ENCODE data around the gene LRRIQ4.
A peak's percentile ranks its signal among the peaks of the same experiment; 100 is the strongest.

The LRRIQ4 gene

GRCh38 chr3:169861871-169862270 lies 49.2 kb downstream of the LRRIQ4 start:
- Histone ChIP-seq H4K20me1 (ENCODE audit: insufficient read depth, low read length, poor library complexity, severe bottlenecking) (no peaks in the 10 kb centered on the region), H3K4me3 (ENCODE audit: low read length, poor library complexity, severe bottlenecking) (no peak overlapping the region), H3K27me3 (ENCODE audit: insufficient read depth, low read length, poor library complexity, severe bottlenecking) (peaks cover 46% of the 10 kb centered on the region), H3K4me1 (ENCODE audit: insufficient read depth, low read length, poor library complexity, severe bottlenecking) (peaks cover 3% of the 10 kb centered on the region), H3K36me3 (ENCODE audit: insufficient read depth, low read length) (no peaks in the 10 kb centered on the region), H3K9me2 (replicated peaks; ENCODE audit: low read depth, low read length) (no peaks in the 10 kb centered on the region), H3K79me2 (ENCODE audit: insufficient read depth, low read length) (no peaks in the 10 kb centered on the region), H2AFZ (ENCODE audit: low read length) (no peak overlapping the region), H3K9ac (ENCODE audit: low read depth, low read length, poor library complexity, severe bottlenecking) (no peak overlapping the region), H3K4me2 (ENCODE audit: low read depth, low read length, poor library complexity, severe bottlenecking) (no peak overlapping the region), H3K9me3 (ENCODE audit: insufficient read depth, low read depth, low read length) (no peaks in the 10 kb centered on the region), H3F3A (ENCODE audit: low read depth) (no peaks in the 10 kb centered on the region)
- TF ChIP-seq CTCF (conservative IDR thresholded peaks at IDR 0.05; ENCODE audit: low read length) (no peak), EZH2phosphoT487 (IDR thresholded peaks at IDR 0.05; ENCODE audit: borderline replicate concordance) (no peak)

- Histone ChIP-seq H3K4me2 (ENCODE audit: low read depth, low read length, poor library complexity, severe bottlenecking) (peak overlapping the region; percentile 6), H2AFZ (ENCODE audit: low read length) (no peak overlapping the region), H3K4me3 (ENCODE audit: low read length, poor library complexity, severe bottlenecking) (no peak overlapping the region), H4K20me1 (ENCODE audit: insufficient read depth, low read length, poor library complexity, severe bottlenecking) (no peaks in the 10 kb centered on the region), H3K9me3 (ENCODE audit: insufficient read depth, low read depth, low read length) (no peaks in the 10 kb centered on the region), H3K27me3 (ENCODE audit: insufficient read depth, low read length, poor library complexity, severe bottlenecking) (peaks cover 39% of the 10 kb centered on the region), H3K9ac (ENCODE audit: low read depth, low read length, poor library complexity, severe bottlenecking) (no peak overlapping the region), H3K9me2 (replicated peaks; ENCODE audit: low read depth, low read length) (no peaks in the 10 kb centered on the region), H3F3A (ENCODE audit: low read depth) (no peaks in the 10 kb centered on the region), H3K79me2 (ENCODE audit: insufficient read depth, low read length) (no peaks in the 10 kb centered on the region), H3K4me1 (ENCODE audit: insufficient read depth, low read length, poor library complexity, severe bottlenecking) (peaks cover 3% of the 10 kb centered on the region), H3K36me3 (ENCODE audit: insufficient read depth, low read length) (no peaks in the 10 kb centered on the region)
- peak; percentile 97 for TF ChIP-seq CTCF (conservative IDR thresholded peaks at IDR 0.05; ENCODE audit: low read length)
- no peak for TF ChIP-seq EZH2phosphoT487 (IDR thresholded peaks at IDR 0.05; ENCODE audit: borderline replicate concordance)
Measured at GRCh38 chr3:169863458-169863899, 50.8 kb downstream of the LRRIQ4 start.

- Histone ChIP-seq H3K4me2 (ENCODE audit: low read depth, low read length, poor library complexity, severe bottlenecking) (no peak overlapping the region), H3K79me2 (ENCODE audit: insufficient read depth, low read length) (no peaks in the 10 kb centered on the region), H3K27me3 (ENCODE audit: insufficient read depth, low read length, poor library complexity, severe bottlenecking) (peaks cover 39% of the 10 kb centered on the region), H3F3A (ENCODE audit: low read depth) (no peaks in the 10 kb centered on the region), H4K20me1 (ENCODE audit: insufficient read depth, low read length, poor library complexity, severe bottlenecking) (no peaks in the 10 kb centered on the region), H2AFZ (ENCODE audit: low read length) (no peak overlapping the region), H3K9ac (ENCODE audit: low read depth, low read length, poor library complexity, severe bottlenecking) (no peak overlapping the region), H3K4me1 (ENCODE audit: insufficient read depth, low read length, poor library complexity, severe bottlenecking) (peaks cover 3% of the 10 kb centered on the region), H3K9me3 (ENCODE audit: insufficient read depth, low read depth, low read length) (no peaks in the 10 kb centered on the region), H3K4me3 (ENCODE audit: low read length, poor library complexity, severe bottlenecking) (no peak overlapping the region), H3K9me2 (replicated peaks; ENCODE audit: low read depth, low read length) (no peaks in the 10 kb centered on the region), H3K36me3 (ENCODE audit: insufficient read depth, low read length) (no peaks in the 10 kb centered on the region)
- no peak for TF ChIP-seq CTCF (conservative IDR thresholded peaks at IDR 0.05; ENCODE audit: low read length)
- TF ChIP-seq EZH2phosphoT487 (IDR thresholded peaks at IDR 0.05; ENCODE audit: borderline replicate concordance) = no peak
Measured at GRCh38 chr3:169864270-169864669, 51.6 kb downstream of the LRRIQ4 start.

Measured in Loucy (cell line).